ENCODE results near the gene TMEM138.

- TF ChIP-seq CTCF (IDR thresholded peaks at IDR 0.05; ENCODE audit: low read length) (no peak), EZH2 (optimal IDR thresholded peaks at IDR 0.05; ENCODE audit: low read depth, low read length) (no peak), EZH2phosphoT487 (IDR thresholded peaks at IDR 0.05; ENCODE audit: low read length) (no peak)
Measured at GRCh38 chr11:61328351-61328750, 33.8 kb upstream of the TMEM138 start.
